H9 (cell line): ENCODE data around the gene MAGED2. TPM values are rescaled to one million over a fixed set of nuclear protein-coding genes. Genes with fewer than 3 reads are reported as not detected.

Experiments used
- DNase-seq: peaks from one replicate; pipeline ENCODE4 v3.0.0-alpha.2; 2017
- H2AFZ ChIP-seq: one replicate; pipeline ENCODE4 v1.6.1; 2013; ENCODE audit warnings: mild to moderate bottlenecking, low read length, control low read depth, moderate library complexity
- H2AK5ac ChIP-seq: 2 replicates; pipeline ENCODE4 v1.6.1; 2013; ENCODE audit warnings: low read length, control low read depth, mixed read lengths; ENCODE audit not compliant: insufficient read length
- H2BK120ac ChIP-seq: one replicate; pipeline ENCODE4 v1.6.1; 2013; ENCODE audit warnings: low read depth, mild to moderate bottlenecking, low read length, control low read depth, inconsistent platforms; ENCODE audit not compliant: poor library complexity, severe bottlenecking
- H2BK12ac ChIP-seq: 2 replicates; pipeline ENCODE4 v1.6.1; 2013; ENCODE audit warnings: low read length, control low read depth, mixed read lengths, low read depth; ENCODE audit not compliant: insufficient read length
- H2BK15ac ChIP-seq: 2 replicates; pipeline ENCODE4 v1.6.1; 2013; ENCODE audit warnings: low read depth, low read length, control low read depth
- H2BK20ac ChIP-seq: one replicate; pipeline ENCODE4 v1.6.1; 2013; ENCODE audit warnings: low read depth, mild to moderate bottlenecking, low read length, control low read depth, inconsistent platforms; ENCODE audit not compliant: poor library complexity, severe bottlenecking
- H2BK5ac ChIP-seq: 2 replicates; pipeline ENCODE4 v1.6.1; 2013; ENCODE audit warnings: low read length, control low read depth, mixed read lengths; ENCODE audit not compliant: insufficient read length
- H3K14ac ChIP-seq: 2 replicates; pipeline ENCODE4 v1.6.1; 2013; ENCODE audit warnings: low read length, control low read depth; ENCODE audit not compliant: insufficient read depth
- H3K18ac ChIP-seq: 2 replicates; pipeline ENCODE4 v1.6.1; 2013; ENCODE audit warnings: low read depth, mild to moderate bottlenecking, mixed read lengths, low read length, control low read depth; ENCODE audit not compliant: insufficient read length
- H3K23ac ChIP-seq: 2 replicates; pipeline ENCODE4 v1.6.1; 2013; ENCODE audit warnings: low read length, control low read depth, mixed read lengths, low read depth; ENCODE audit not compliant: insufficient read length
- H3K23me2 ChIP-seq: 2 replicates; pipeline ENCODE4 v1.6.1; 2013; ENCODE audit warnings: low read depth, mild to moderate bottlenecking, mixed read lengths, low read length, control low read depth; ENCODE audit not compliant: insufficient read length, poor library complexity, severe bottlenecking
- H3K27ac ChIP-seq: 2 replicates; pipeline ENCODE4 v1.5.1; 2013; ENCODE audit warnings: low read length, control low read depth, mixed read lengths, low read depth; ENCODE audit not compliant: insufficient read length
- H3K27me3 ChIP-seq: 2 replicates; pipeline ENCODE4 v1.6.1; 2013; ENCODE audit warnings: low read length, control low read depth, inconsistent platforms; ENCODE audit not compliant: insufficient read depth
- H3K4ac ChIP-seq: 2 replicates; pipeline ENCODE4 v1.6.1; 2013; ENCODE audit warnings: low read depth, mild to moderate bottlenecking, control low read depth, inconsistent platforms, low read length, moderate library complexity
- H3K4me1 ChIP-seq: 2 replicates; pipeline ENCODE4 v1.6.1; 2013; ENCODE audit warnings: low read length, control low read depth, inconsistent platforms; ENCODE audit not compliant: insufficient read depth
- H3K4me2 ChIP-seq: 2 replicates; pipeline ENCODE4 v1.6.1; 2013; ENCODE audit warnings: low read length, control low read depth, mixed read lengths; ENCODE audit not compliant: insufficient read length, insufficient read depth
- H3K56ac ChIP-seq: 2 replicates; pipeline ENCODE4 v1.6.1; 2013; ENCODE audit warnings: low read depth, mild to moderate bottlenecking, mixed read lengths, low read length, control low read depth; ENCODE audit not compliant: insufficient read length
- H3K79me1 ChIP-seq: 2 replicates; pipeline ENCODE4 v1.6.1; 2013; ENCODE audit warnings: low read depth, mild to moderate bottlenecking, moderate library complexity, low read length, control low read depth, inconsistent platforms; ENCODE audit not compliant: insufficient read depth, poor library complexity, severe bottlenecking
- H3K79me2 ChIP-seq: 2 replicates; pipeline ENCODE4 v1.6.1; 2013; ENCODE audit warnings: low read length, control low read depth, inconsistent platforms; ENCODE audit not compliant: insufficient read depth
- H3K9ac ChIP-seq: 2 replicates; pipeline ENCODE4 v1.6.1; 2013; ENCODE audit warnings: low read length, control low read depth, mixed read lengths; ENCODE audit not compliant: insufficient read length; ENCODE audit errors: extremely low read depth
- H3K9me3 ChIP-seq: one replicate; pipeline ENCODE4 v1.6.1; 2013; ENCODE audit warnings: low read depth, low read length, inconsistent platforms; ENCODE audit not compliant: control insufficient read depth
- H3T11ph ChIP-seq: one replicate; pipeline ENCODE4 v1.6.1; 2013; ENCODE audit warnings: mild to moderate bottlenecking, low read length, control low read depth, inconsistent platforms
- H4K20me1 ChIP-seq: one replicate; pipeline ENCODE4 v1.6.1; 2013; ENCODE audit not compliant: control insufficient read depth, insufficient read length, insufficient read depth
- H4K5ac ChIP-seq: 2 replicates; pipeline ENCODE4 v1.6.1; 2013; ENCODE audit warnings: low read depth, mild to moderate bottlenecking, mixed read lengths, low read length, control low read depth; ENCODE audit not compliant: insufficient read length
- H4K8ac ChIP-seq: replicated peaks from 2 replicates; pipeline ENCODE4 v1.6.1; 2013; ENCODE audit warnings: low read length, control low read depth, mixed read lengths, low read depth; ENCODE audit not compliant: insufficient read length
- H4K91ac ChIP-seq: 2 replicates; pipeline ENCODE4 v1.6.1; 2013; ENCODE audit warnings: low read depth, mild to moderate bottlenecking, moderate library complexity, mixed read lengths, low read length, control low read depth; ENCODE audit not compliant: insufficient read length
- H3K27ac Mint-ChIP-seq, 3 experiments: 2 replicates in 2 of 3; 3 replicates in 1 of 3; pipeline ENCODE4 v1.8.0; 2020 to 2021; ENCODE audit warnings: mixed read lengths in 3 of 3, mild to moderate bottlenecking in 1 of 3, moderate library complexity in 1 of 3
- H3K27me3 Mint-ChIP-seq: 2 replicates; pipeline ENCODE4 v1.8.0; 2021; ENCODE audit warnings: low read depth, mild to moderate bottlenecking, moderate library complexity, mixed read lengths
- H3K36me3 Mint-ChIP-seq, 3 experiments: 2 replicates in 2 of 3; 3 replicates in 1 of 3; pipeline ENCODE4 v1.8.0; 2020 to 2021; ENCODE audit warnings: low read depth in 3 of 3, mixed read lengths in 3 of 3; ENCODE audit not compliant: insufficient read depth in 1 of 3
- H3K4me1 Mint-ChIP-seq, 2 experiments: 2 replicates each; pipeline ENCODE4 v1.8.0; 2020; ENCODE audit warnings: mixed read lengths in 2 of 2
- H3K4me3 Mint-ChIP-seq, 2 experiments: 2 replicates in 1 of 2; 3 replicates in 1 of 2; pipeline ENCODE4 v1.8.0; 2020 to 2021; ENCODE audit warnings: mild to moderate bottlenecking in 2 of 2, mixed read lengths in 2 of 2, moderate library complexity in 1 of 2
- H3K9me3 Mint-ChIP-seq, 2 experiments: 2 replicates in 1 of 2; 3 replicates in 1 of 2; pipeline ENCODE4 v1.8.0; 2020; ENCODE audit warnings: mild to moderate bottlenecking in 2 of 2, mixed read lengths in 2 of 2, moderate library complexity in 1 of 2
- CTCF ChIP-seq: fragments of 200-600 bp; sonication (generic); conservative IDR thresholded peaks from 3 replicates; pipeline ENCODE4 v1.8.0; 2021; ENCODE audit warnings: antibody characterized with exemption, mild to moderate bottlenecking
- WGBS: extraction: QIAGEN DNeasy Blood & Tissue Kit; methylation state at CpG from one replicate; pipeline ENCODE4 v1.1.7; 2013; ENCODE audit warnings: missing lambda C conversion rate, low lambda C conversion rate, mixed read lengths; ENCODE audit not compliant: insufficient read length; ENCODE audit errors: extremely low coverage; 5-methylcytosine and 5-hydroxymethylcytosine counted together
- total RNA-seq: library from RNA; stranded (reverse); gene quantifications from 2 replicates; pipeline ENCODE4 v1.2.1, GENCODE V29; 2021

MAGED2 gene
- total RNA-seq, 1 experiment from 2014 or later: 146 TPM

GRCh38 chrX:54786967-54787366 lies 20.6 kb upstream of the MAGED2 start:
- no CpG with 5 or more reads among the region's 2 CpGs for WGBS
- Histone ChIP-seq H3K4me1 (no peaks in the 10 kb centered on the region), H3K27me3 (no peaks in the 10 kb centered on the region; the same call in 1 of the 2 replicates), H2AFZ (no peak overlapping the region), H3T11ph (no peak overlapping the region), H3K4me2 (no peak overlapping the region), H4K5ac (no peak overlapping the region), H2AK5ac (no peak overlapping the region), H3K14ac (no peak overlapping the region), H4K20me1 (no peaks in the 10 kb centered on the region), H3K79me1 (no peaks in the 10 kb centered on the region), H4K91ac (no peak overlapping the region), H3K18ac (no peak overlapping the region), H3K23ac (no peak overlapping the region), H3K23me2 (no peaks in the 10 kb centered on the region), H3K79me2 (no peaks in the 10 kb centered on the region), H3K27ac (no peak overlapping the region), H2BK120ac (no peak overlapping the region), H3K4ac (no peak overlapping the region), H2BK15ac (no peak overlapping the region), H3K9ac (no peak overlapping the region), H4K8ac (no peak overlapping the region), H3K56ac (no peak overlapping the region), H2BK12ac (no peak overlapping the region), H2BK5ac (no peak overlapping the region), H3K9me3 (peaks cover 18% of the 10 kb centered on the region), H2BK20ac (no peak overlapping the region)
- DNase-seq: peak; percentile 46
- Mint-ChIP-seq H3K27ac (no peak overlapping the region), H3K9me3 (peaks cover 69 to 79% of the 10 kb centered on the region in 2 experiments), H3K4me1 (peaks cover 0 to 4% of the 10 kb centered on the region in 2 experiments; a peak in 1 of 4 replicates), H3K27me3 (no peaks in the 10 kb centered on the region; the same call in 1 of the 2 replicates), H3K36me3 (peaks cover 0 to 4% (median 0%) of the 10 kb centered on the region in 3 experiments; a peak in 4 of 7 replicates), H3K4me3 (no peak overlapping the region)
- peak; percentile 59 for TF ChIP-seq CTCF
